Measurements from ENCODE around the gene MYO1E. TPM values are rescaled to one million over a fixed set of nuclear protein-coding genes. Genes with fewer than 3 reads are reported as not detected.

Gene MYO1E
- total and polyA plus RNA-seq, 2 donors from 2014 or later: 41.9 to 198 TPM

GRCh38 chr15:59174151-59174834 lies 198.4 kb downstream of the MYO1E start:
- peaks cover 0 to 11% (median 11%) of the 10 kb centered on the region in 3 donors for H3K36me3 ChIP-seq (ENCODE audit: control insufficient read depth in 2 of 3, insufficient read depth in 3 of 3, low read length in 3 of 3)
- no peak overlapping the region for H3K4me3 ChIP-seq (ENCODE audit: low read length in 3 of 3)
- H3K9me3 ChIP-seq (ENCODE audit: control insufficient read depth in 2 of 3, insufficient read depth in 1 of 3, low read length in 3 of 3): no peaks in the 10 kb centered on the region
- no peak for TF ChIP-seq CTCF (IDR thresholded peaks at IDR 0.05; ENCODE audit: borderline replicate concordance, extremely low read depth, insufficient read depth)
- DNase-seq: no peak
- no peak overlapping the region for H3K27ac ChIP-seq (ENCODE audit: low read depth in 2 of 2, low read length in 2 of 2)
- no peak for FAIRE-seq
- H3K9ac ChIP-seq (ENCODE audit: low read length in 3 of 3): no peak overlapping the region
- intact Hi-C loops (cut with DNase I): no loop called here
- peaks cover 0 to 9% (median 8%) of the 10 kb centered on the region in 3 donors for H3K4me1 ChIP-seq (ENCODE audit: control insufficient read depth in 2 of 3, insufficient read depth in 2 of 3, low read depth in 1 of 3, low read length in 3 of 3)
- H3K27me3 ChIP-seq (ENCODE audit: control insufficient read depth, insufficient read depth, low read length): no peaks in the 10 kb centered on the region

- DNase-seq (no peak), FAIRE-seq (no peak)
- no peak for TF ChIP-seq CTCF (IDR thresholded peaks at IDR 0.05; ENCODE audit: borderline replicate concordance, extremely low read depth, insufficient read depth)
- no peaks in the 10 kb centered on the region for H3K27me3 ChIP-seq (ENCODE audit: control insufficient read depth, insufficient read depth, low read length)
- H3K27ac ChIP-seq (ENCODE audit: low read depth in 2 of 2, low read length in 2 of 2): no peak overlapping the region
- H3K9ac ChIP-seq (ENCODE audit: low read length in 3 of 3): no peak overlapping the region
- H3K36me3 ChIP-seq (ENCODE audit: control insufficient read depth in 2 of 3, insufficient read depth in 3 of 3, low read length in 3 of 3): peaks cover 0 to 11% (median 6%) of the 10 kb centered on the region in 3 donors
- peaks cover 0 to 9% (median 8%) of the 10 kb centered on the region in 3 donors for H3K4me1 ChIP-seq (ENCODE audit: control insufficient read depth in 2 of 3, insufficient read depth in 2 of 3, low read depth in 1 of 3, low read length in 3 of 3)
- H3K4me3 ChIP-seq (ENCODE audit: low read length in 3 of 3): no peak overlapping the region
- intact Hi-C loops (cut with DNase I): no loop called here
- no peaks in the 10 kb centered on the region for H3K9me3 ChIP-seq (ENCODE audit: control insufficient read depth in 2 of 3, insufficient read depth in 1 of 3, low read length in 3 of 3)
Measured at GRCh38 chr15:59173194-59173593, 199.5 kb downstream of the MYO1E start.

GRCh38 chr15:59172289-59172901 lies 200.3 kb downstream of the MYO1E start:
- Histone ChIP-seq H3K4me1 (ENCODE audit: control insufficient read depth in 2 of 3, insufficient read depth in 2 of 3, low read depth in 1 of 3, low read length in 3 of 3) (peaks cover 0 to 9% (median 8%) of the 10 kb centered on the region in 3 donors), H3K27me3 (ENCODE audit: control insufficient read depth, insufficient read depth, low read length) (no peaks in the 10 kb centered on the region), H3K9ac (ENCODE audit: low read length in 3 of 3) (no peak overlapping the region), H3K4me3 (ENCODE audit: low read length in 3 of 3) (no peak overlapping the region), H3K9me3 (ENCODE audit: control insufficient read depth in 2 of 3, insufficient read depth in 1 of 3, low read length in 3 of 3) (no peaks in the 10 kb centered on the region), H3K27ac (ENCODE audit: low read depth in 2 of 2, low read length in 2 of 2) (no peak overlapping the region), H3K36me3 (ENCODE audit: control insufficient read depth in 2 of 3, insufficient read depth in 3 of 3, low read length in 3 of 3) (peaks cover 0 to 4% (median 3%) of the 10 kb centered on the region in 3 donors)
- intact Hi-C loops (cut with DNase I): no loop called here
- no peak for DNase-seq
- no peak for FAIRE-seq
- no peak for TF ChIP-seq CTCF (IDR thresholded peaks at IDR 0.05; ENCODE audit: borderline replicate concordance, extremely low read depth, insufficient read depth)

All from kidney (tissue), 14 donors.